ENCODE results near the gene PSG3.
"Not testable (repeated sequence)": the region's sequence is repeated elsewhere in the genome, so short reads cannot be mapped to it uniquely, and the experiment has no call there.

The PSG3 gene

DNA sequence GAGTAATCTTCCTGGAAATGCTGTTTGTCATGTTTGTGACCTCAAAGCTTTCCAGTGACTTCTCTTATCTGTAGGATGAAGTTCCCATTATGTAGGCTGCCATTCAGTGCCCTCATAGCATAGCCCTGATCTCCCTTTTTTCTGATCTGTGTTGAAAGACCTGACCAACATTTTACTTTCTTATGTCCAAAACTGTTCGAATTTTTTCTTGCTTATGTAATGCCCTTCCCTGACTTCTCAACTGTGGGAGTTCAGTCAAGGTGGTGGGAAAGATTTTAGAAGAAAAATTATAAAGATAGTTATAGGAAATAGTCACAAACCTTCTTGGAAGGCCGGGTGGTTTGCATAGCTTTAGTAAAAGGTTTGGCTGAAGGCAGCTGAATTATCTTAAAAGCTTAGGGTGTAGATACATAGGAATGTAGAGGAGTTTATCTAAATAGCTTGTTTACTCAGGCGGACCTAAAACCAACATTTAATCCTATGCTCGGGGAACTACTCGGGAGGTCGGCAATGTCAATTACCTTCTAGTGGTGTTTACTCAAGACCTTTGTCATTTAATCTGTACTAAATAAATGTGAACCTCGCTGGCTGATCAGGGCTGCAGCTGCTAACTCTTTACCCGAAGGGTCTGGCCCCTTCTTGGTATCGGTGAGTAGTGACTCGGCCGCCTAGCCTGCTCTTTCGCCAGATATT is 44.3 kb downstream of the PSG3 start:
- DNase-seq (ENCODE audit: low spot score): peak; percentile 65

DNA sequence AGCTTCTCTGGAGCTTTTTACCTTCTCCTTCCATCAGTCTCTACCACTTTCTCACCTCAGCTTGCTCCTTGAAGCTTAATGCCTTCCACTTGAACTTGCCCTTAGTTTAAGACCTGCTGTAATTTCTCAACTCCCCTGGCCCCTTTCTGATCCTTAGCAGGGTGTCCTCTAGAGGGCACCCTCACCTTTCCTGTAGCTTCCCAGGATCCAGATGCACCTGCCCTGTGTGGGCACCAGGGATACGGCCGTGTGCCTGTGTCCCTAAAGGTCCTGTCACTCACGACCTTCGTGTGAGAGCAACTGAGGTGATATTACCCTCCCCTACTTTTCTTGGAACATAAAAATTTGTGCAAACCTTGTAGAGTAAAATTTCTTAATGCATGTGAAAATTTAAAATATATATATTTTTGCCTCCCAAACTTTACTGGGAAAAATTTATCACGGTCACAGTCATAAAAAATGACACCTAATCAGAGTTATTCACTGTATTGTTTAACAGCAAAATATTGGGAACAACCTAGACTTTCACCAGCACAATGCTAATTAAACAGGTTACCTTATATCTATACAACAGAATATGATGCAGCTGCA is 46.4 kb downstream of the PSG3 start:
- peak; percentile 59 for DNase-seq (ENCODE audit: low spot score)

DNA sequence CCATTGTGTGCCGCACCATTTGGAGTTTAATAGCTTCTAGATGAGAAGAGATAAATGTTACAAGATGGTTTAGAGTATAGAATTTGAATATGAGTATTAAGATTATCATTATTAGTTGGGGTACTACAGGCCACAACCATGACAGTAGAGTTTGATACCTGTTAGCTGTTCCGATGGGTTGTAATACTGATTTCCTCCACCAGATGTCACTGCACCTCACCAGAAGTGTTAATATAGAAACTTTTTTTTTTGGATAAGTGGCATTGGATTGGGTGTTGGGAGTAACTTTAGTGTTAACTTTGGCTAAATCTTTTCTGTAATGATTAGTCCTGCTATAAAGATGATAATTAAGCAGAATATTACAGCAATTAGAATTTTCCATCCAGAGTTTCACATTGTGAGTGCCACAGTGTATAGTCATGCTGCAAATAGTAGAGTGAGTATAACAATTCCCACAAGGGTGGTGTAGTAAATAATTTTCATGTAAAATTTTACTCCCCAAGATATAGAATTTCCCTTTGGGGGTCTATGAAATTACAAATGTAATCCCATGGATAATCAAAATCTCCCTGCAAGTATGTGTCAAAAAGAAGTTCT is 56.3 kb downstream of the PSG3 start:
- peak; percentile 11 for DNase-seq (ENCODE audit: low spot score)

- DNase-seq (ENCODE audit: low spot score): not testable (repeated sequence)
Observed at GRCh38 chr19:42676326-42676725, 64.0 kb downstream of the PSG3 start.

DNA sequence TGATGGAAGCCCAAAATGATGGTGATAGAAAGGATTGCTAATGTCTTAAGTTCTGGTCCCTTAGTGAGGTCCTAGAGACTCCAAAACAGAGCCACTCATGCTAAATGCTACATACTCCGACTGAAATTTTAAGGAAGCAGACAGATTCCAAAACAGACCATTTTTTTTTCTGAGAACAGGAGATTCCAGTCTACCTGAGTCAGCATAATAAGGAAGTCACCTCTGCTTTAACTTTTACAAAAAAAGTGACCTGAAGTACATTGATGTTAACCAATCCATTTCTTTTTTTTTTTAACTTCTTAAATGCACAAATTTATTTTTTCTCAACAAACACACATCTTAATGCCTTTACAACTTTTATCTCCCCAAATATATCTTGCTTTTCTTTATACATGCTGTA is 65.7 kb downstream of the PSG3 start:
- not testable (repeated sequence) for DNase-seq (ENCODE audit: low spot score)
